ENCODE data around the gene PLCXD3.
A peak's percentile ranks its signal among the peaks of the same experiment; 100 is the strongest.
"Not testable (repeated sequence)": the region's sequence is repeated elsewhere in the genome, so short reads cannot be mapped to it uniquely, and the experiment has no call there.

Gene PLCXD3

DNA sequence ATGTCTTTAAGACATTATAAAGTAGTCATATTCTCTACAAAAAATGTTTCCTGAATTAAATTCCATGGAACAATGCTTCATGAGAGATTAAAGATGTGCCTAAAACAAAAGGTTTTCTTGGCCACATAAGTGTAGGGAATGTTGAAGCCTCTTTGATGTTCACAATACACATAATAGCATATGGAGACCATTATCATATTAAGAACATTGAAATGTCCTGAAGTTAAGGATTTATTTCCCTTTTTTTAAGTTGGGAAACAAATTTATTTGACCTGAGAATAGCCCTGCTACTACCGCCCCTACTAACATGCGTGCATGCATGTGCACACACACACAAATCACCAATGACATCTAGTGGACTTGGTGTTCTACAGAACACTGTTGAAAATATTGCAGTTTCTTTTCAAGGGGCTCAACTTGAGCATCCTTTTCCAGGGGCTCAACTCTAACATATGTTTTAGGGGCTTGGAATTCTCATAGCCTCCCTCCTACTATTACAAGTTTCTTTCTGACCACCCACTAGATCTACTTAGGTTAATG, 172.2 kb downstream of the PLCXD3 start:
- no peak for DNase-seq

DNA sequence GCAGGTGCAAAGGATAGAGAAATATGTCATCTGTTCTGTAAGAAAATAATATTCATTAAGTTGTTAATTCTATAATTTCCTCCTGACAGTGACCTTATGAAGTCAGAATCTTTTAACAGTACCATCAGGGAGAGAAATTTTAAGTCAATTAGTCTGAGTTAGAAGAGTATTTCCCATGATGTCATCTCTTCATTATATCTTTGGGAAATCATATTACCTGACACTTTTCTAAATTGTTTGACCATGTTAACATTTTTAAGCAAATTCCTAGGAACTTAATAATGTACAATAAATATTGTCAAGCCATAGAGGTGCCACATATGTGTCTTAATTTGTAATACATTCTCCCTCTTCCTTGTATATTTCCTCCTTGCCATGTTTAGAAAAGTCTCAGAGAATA, 172.7 kb downstream of the PLCXD3 start:
- no peak for DNase-seq

- DNase-seq, result no peak
Observed at GRCh38 chr5:41337216-41337615, 173.2 kb downstream of the PLCXD3 start.

- no peak for DNase-seq
Observed at GRCh38 chr5:41336471-41336870, 173.9 kb downstream of the PLCXD3 start.

DNA sequence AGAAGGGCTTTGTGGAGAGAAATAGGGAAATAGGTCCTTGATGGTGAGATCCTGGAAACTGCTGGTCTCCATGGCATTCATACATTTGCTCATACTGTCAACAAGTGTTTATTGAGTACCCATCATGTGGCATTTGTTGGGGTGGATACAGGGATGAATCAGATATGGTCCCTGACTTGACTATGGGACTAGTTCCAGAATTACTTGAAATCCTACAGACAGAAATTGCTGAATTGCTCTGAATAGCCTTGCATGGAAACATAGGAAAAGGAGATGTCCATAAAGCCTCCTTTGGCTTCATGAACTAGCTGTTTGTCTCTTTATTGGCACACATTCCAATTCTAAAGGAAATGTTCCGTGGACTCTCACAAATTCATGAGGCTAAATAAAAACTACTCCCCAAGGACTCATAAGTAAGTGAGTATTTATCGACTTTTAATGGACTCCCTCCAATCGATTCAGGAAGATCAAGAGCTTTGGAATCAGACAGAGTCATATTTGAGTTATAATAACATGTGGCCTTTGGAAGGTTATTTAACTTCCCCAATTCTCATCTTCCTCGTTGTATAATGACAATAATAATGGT, 174.7 kb downstream of the PLCXD3 start:
- no peak for DNase-seq

- DNase-seq, result no peak
Observed at GRCh38 chr5:41334758-41335157, 175.6 kb downstream of the PLCXD3 start.

DNA sequence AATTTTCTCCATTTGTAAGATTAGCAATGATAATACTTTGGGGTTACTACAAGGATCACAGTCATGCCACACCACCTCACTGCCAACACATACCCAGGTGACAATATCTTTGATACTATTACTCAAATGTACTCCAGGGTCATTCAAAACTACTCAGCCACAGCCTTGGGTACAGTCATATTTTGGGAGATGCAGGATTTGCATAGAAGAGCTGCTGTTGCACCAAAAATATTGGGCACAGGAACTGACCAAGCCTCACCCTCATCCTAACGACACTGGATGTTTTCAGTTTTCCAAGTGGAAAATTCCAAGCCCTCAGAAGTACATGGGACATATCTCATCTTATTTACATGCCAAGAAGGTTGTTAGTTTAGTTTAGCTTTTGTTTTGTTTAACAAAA, 176.2 kb downstream of the PLCXD3 start:
- no peak for DNase-seq

DNA sequence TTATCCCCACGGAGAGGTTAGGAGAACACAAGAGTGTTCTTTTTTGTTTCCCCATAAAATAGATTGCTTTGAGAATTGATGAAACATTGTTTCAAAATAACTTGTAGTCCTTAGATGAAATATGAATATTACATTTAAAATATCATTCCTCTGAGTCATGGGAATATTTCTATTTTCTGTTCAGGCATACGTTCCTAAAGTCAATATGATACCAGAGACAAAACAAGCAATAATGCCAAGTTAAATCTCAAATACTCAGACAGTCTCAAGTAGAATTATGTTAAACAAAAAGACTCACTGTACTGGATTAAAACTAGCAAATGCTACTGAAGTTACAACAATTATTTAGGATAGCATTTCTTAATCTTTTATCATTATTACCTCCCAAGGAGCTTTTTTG, 185.3 kb downstream of the PLCXD3 start:
- no peak for DNase-seq

- not testable (repeated sequence) for DNase-seq
Observed at GRCh38 chr5:41322826-41323225, 187.6 kb downstream of the PLCXD3 start.

GRCh38 chr5:41312478-41313060, 197.8 kb downstream of the PLCXD3 start:
- DNase-seq, result no peak

DNA sequence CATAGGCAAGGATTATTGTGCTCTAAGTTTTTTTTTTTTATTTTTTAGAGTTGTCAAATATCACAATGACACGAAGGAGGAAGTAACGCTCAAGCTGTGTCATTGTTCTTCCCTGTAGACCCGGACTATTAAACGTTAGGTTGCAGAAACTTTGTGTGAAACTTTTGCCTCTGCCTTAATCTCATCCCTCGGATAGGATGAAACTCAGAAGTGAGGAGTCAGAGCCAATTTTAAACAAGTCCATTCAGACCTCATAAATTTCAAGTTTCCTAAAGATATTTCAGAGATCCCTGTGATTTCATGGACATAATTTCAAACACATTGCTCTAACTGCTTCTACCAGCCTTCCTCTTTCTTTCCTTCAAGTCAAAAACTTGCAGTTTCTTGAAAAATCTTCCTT, 198.3 kb downstream of the PLCXD3 start:
- DNase-seq, result no peak

- no peak for DNase-seq
Observed at GRCh38 chr5:41309275-41309674, 201.1 kb downstream of the PLCXD3 start.

DNA sequence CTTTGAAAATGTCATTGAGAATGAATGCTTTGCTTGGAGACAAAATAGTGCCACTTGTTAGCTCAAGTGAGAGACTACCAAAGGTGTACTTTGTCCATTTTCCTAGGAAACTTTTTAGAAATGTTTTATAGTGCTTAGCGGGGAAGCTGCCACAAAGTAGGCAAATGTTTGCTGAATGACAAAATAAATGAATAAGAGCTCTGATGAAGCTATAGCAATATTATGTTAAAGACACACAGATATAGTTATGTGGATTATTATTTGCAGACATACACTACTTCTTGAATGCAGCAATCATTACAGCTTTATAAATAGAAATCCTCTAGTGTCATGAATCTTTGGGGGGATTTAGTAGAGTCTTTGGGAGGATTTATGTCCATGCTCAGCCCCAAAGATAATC, 204.4 kb downstream of the PLCXD3 start:
- DNase-seq, result no peak

DNA sequence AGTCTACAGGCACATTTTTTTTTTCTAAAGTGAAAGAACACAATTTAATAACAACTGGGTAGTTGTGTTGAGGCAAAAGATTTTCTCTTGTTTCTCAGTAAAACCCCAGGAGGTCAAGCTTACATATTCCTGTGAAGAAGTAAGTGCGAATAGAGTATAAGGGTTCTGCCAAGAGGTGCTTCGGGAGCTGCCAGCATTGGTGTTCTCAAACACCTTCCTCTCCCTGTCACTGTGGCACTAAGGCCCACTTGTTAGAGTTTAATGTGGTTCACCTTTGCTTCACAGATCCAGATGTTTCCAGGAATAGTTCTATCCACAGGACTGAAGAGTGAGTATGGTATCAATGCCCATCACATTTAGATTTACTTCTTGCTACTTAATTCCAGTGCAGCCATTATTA, 205.3 kb downstream of the PLCXD3 start:
- DNase-seq, result no peak

GRCh38 chr5:41296066-41296465, 214.3 kb downstream of the PLCXD3 start:
- DNase-seq, result no peak

DNA sequence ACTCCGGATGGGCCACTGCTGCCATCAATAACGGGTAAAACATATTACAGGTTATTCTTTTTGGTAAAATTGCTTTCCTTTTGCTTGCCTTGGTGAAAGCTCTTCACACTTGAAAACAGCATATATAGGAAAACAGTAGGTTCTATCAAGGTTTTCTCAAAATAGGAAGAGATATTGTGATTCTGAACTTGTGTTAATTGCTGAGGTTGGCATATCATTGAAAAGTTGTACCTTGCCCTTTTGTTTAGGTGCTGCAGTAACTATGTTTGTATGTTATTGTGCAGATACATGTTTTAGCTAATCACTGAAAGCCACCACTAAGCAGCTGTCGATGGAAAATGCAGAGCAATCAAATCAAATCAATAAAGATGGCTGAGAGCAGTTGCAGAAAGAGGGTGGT, 219.1 kb downstream of the PLCXD3 start:
- no peak for DNase-seq

- DNase-seq, result no peak
Observed at GRCh38 chr5:41290810-41291209, 219.6 kb downstream of the PLCXD3 start.

DNA sequence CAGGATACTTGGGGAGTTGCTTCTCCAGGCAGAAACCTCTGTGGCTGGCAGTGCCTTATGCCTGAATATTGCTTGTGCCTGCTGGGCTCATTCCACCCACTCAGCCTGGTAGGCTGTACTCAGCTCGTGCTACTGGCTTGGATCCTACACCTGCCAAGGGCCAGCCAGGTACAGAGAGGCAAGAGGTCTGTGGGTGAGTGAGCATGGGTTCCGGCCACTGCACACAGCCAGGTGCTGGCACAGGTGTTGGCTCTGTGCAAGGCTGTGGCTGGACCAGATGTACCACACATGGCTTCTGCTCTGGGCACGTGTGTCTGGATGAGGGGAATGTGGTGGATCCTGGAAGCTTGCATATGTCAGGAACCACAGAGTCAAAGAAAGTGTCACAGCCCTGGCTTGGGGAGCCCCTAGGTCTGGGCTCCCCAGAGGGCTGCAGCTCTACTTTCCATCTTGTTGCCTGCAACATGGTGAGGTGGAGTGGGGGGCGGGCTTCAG, 220.4 kb downstream of the PLCXD3 start:
- DNase-seq, result no peak

GRCh38 chr5:41286696-41287095, 223.7 kb downstream of the PLCXD3 start:
- DNase-seq, result no peak

DNA sequence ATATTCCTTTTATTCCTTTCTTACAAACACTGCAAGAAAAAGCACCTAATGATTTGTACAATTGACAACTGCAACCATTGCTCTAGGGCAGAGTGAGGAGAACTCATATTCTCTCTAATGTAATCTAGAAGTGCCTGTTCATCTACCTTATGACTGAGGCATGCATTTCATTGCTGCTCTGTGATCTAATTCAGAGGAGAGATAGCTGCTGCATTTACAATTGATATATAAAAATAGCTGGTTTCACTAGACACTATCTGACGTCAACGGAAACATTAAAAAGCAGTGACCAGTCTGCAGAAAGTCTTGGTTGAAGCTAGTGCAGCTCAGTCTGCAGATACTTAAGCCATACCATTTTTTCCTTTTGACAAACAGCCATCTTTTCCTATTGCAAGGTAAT, 224.2 kb downstream of the PLCXD3 start:
- DNase-seq, result no peak

DNA sequence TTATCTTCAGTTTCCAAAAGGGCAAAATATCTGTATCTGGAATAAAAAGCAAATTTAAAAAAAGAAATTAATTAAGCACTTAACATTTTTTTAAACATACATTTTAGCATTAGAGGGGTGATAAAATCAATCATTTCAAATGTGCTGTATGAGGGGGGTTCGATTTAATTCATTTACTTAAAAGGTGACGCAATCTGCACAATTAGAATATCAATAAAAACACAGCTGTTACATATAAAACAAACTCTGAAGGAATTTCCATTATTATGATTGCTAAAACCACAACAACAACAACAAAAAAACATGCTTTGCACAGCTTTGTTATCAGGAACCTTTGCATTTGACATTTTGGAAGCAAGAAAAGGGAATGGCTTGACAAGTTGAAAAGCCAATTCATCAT, 225.5 kb downstream of the PLCXD3 start:
- DNase-seq, result no peak

DNA sequence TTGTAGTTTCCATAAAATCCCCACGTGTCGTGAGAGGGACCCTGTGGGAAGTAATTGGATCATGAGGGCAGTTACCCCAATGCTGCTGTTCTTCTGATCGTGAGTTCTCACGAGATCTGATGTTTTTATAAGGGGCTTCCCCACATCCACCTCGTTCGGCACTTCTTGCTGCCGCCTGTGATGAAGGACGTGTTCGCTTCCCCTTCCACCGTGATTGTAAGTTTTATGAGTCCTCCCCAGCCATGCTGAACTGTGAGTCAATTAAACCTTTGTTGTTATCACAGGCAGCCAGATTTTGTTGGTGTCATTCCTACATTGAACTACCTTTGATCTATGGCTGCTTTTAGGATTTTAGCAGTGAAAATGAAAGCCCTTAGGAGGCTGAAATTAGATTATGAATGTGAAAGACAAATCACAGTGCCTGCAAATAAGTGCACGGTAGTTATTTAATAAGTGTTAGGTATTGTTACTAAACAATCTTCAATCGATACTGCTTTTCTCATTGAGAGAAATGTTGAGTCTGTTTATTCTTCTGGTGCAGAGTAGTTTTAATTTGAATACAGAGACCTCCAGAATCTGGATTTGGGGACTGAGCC, 229.1 kb downstream of the PLCXD3 start:
- peak; percentile 46 for DNase-seq

GRCh38 chr5:41279040-41279439, 231.4 kb downstream of the PLCXD3 start:
- no peak for DNase-seq

DNA sequence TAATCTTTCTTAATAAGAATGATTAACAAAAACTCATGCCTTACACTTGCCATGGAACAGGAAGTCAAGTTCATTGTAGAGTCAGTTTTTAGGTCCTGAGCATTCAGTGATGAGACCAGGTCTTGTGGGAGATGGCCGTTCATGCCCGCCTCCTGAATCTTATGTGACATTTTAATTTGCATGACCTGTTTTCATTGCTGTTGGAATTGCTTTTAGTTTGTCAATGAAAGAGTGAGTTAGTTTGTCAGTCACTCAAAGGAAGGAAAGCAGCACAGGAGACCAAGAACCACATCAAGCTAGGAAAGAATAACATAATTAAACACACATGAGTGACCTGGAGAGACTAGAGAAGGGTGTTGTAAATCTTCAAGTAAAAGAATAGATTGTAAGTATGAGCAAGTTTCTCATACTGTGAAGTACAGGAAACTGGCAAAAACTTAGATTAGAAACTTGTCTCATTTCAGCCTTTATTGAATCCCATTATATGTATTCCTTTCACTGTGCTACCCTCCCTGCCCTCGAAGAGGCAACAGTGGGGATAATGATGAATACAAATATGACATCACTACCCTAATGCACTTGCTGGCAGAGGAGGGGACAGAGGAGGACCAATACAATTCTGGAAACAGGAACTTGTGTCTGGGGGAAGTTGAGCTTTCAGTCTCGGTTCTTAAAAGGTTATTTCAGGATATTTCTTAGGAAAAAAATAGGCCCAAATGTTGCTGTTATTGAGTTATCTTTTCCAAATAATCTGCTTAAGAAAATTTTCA, 232.7 kb downstream of the PLCXD3 start:
- DNase-seq, result peak; percentile 34

All from OCI-M1 (cell line).